Thymus (tissue), 11 donors: Measurements from ENCODE around the gene THAP11. TPM values are rescaled to one million over a fixed set of nuclear protein-coding genes. Genes with fewer than 3 reads are reported as not detected.
"Not testable (repeated sequence)": the region's sequence is repeated elsewhere in the genome, so short reads cannot be mapped to it uniquely, and the experiment has no call there.

Experiments used
- DNase-seq, 9 donors: peaks; one replicate each; pipeline ENCODE4 v3.0.0-alpha.2; 2013; ENCODE audit warnings: low spot score in 9 of 9, low read depth in 6 of 9, missing footprints in 1 of 9
- H3K27ac ChIP-seq, 2 donors: one replicate each; pipeline ENCODE4 v1.5.1; 2013; ENCODE audit warnings: control low read depth in 1 of 2, low read depth in 1 of 2, low read length in 1 of 2, mild to moderate bottlenecking in 1 of 2, moderate library complexity in 1 of 2
- H3K27me3 ChIP-seq, 2 donors: one replicate each; pipeline ENCODE4 v1.5.1; 2013; ENCODE audit warnings: low read length in 1 of 2; ENCODE audit not compliant: control insufficient read depth in 2 of 2, insufficient read depth in 1 of 2
- H3K36me3 ChIP-seq, 2 donors: one replicate each; pipeline ENCODE4 v1.5.1; 2013; ENCODE audit warnings: low read length in 1 of 2, mild to moderate bottlenecking in 1 of 2, moderate library complexity in 1 of 2; ENCODE audit not compliant: control insufficient read depth in 2 of 2, insufficient read depth in 2 of 2
- H3K4me1 ChIP-seq, 2 donors: one replicate each; pipeline ENCODE4 v1.5.1; 2013; ENCODE audit warnings: low read length in 2 of 2; ENCODE audit not compliant: control insufficient read depth in 2 of 2, insufficient read depth in 2 of 2
- H3K4me3 ChIP-seq, 2 donors: one replicate each; pipeline ENCODE4 v1.5.1; 2013; ENCODE audit warnings: low read length in 2 of 2, control low read depth in 1 of 2, mild to moderate bottlenecking in 1 of 2
- H3K9me3 ChIP-seq, 2 donors: one replicate each; pipeline ENCODE4 v1.5.1; 2013; ENCODE audit warnings: low read length in 1 of 2, mild to moderate bottlenecking in 1 of 2; ENCODE audit not compliant: control insufficient read depth in 2 of 2, insufficient read depth in 1 of 2
- WGBS: extraction: QIAGEN DNeasy Blood & Tissue Kit; methylation state at CpG from one replicate; pipeline ENCODE4 v1.1.7; 2013; 5-methylcytosine and 5-hydroxymethylcytosine counted together
- polyA plus RNA-seq: library from polyadenylated mRNA; stranded (reverse); fragments of 200-250 nt; gene quantifications from one replicate; pipeline ENCODE4 v1.2.3, GENCODE V29; 2013
- total RNA-seq: library from RNA; stranded (reverse); fragments of 120-200 nt; gene quantifications from one replicate; pipeline ENCODE4 v1.2.4, GENCODE V29; 2013
- donor health status: healthy.

The THAP11 gene
- total and polyA plus RNA-seq, 2 donors = 25.7 to 38.2 TPM

DNA sequence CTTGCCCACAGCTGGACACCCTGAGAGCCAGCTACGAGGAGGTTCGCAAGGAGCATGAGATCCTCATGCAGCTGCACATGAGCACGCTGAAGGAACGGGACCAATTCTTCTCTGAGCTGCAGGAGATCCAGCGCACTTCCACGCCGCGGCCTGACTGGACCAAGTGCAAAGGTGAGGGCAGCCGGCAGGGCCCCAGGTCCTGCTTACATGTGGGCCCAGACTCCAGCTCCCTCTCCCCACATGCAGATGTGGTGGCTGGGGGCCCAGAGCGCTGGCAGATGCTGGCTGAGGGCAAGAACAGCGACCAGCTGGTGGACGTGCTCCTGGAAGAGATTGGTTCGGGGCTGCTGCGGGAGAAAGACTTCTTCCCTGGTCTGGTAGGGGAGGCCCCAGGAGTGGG, 16.2 kb upstream of the THAP11 start:
- WGBS = 97% methylated on average over 14 of the region's 14 CpGs
- no peaks in the 10 kb centered on the region for H3K27me3 ChIP-seq
- no peak overlapping the region for H3K27ac ChIP-seq
- H3K9me3 ChIP-seq = peaks cover 0 to 9% of the 10 kb centered on the region in 2 donors
- H3K4me3 ChIP-seq = no peak overlapping the region
- H3K36me3 ChIP-seq = peaks cover 37 to 39% of the 10 kb centered on the region in 2 donors
- H3K4me1 ChIP-seq = no peaks in the 10 kb centered on the region
- DNase-seq = no peak

DNA sequence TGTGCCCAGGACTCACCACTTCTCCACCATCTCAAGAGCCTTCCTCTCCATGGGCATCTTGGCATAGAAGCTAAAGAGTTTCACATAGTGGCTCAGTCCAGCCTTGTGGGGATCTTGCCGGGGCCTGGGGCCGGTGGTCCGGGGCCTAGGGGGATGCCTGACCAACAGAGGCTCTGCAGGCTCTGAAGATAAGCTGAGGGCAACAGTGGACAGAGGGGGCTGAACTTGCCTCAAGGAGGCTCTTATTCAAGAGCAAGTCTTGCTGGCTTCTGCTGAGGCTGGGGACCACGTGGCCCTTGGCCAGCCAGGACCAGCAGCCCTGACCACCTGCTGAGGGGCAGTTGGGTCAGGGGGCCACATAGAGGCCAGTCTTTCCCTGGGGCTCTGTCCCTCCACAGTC, 13.5 kb upstream of the THAP11 start:
- no peak overlapping the region for H3K27ac ChIP-seq
- no peaks in the 10 kb centered on the region for H3K27me3 ChIP-seq
- DNase-seq = no peak
- H3K4me3 ChIP-seq = no peak overlapping the region
- WGBS = over 99% methylated on average over 4 of the region's 4 CpGs
- H3K4me1 ChIP-seq = peaks cover 8 to 10% of the 10 kb centered on the region in 2 donors
- peaks cover 50 to 52% of the 10 kb centered on the region in 2 donors for H3K36me3 ChIP-seq
- H3K9me3 ChIP-seq = peaks cover 0 to 9% of the 10 kb centered on the region in 2 donors

DNA sequence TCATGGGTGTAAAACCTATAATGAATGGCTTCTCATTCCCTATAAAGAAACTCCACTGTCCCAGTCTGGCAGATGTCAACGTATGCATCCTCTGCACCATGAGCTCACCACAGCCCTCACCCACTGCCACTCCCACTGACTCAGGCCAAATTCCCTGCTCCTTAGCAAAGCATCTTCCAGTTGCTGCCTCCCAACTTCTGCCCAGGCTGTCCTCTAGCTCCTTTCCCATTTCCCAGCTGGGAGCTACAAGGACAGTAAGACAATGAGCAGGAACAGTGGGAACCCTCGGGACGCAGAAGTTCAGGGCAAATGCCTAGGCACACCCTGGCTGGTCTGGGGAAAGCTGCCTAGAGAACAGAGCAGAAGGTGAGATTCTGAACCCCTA, 9.1 kb upstream of the THAP11 start:
- H3K4me3 ChIP-seq = peak overlapping the region; percentile 78 to 86
- WGBS = 13% methylated on average over 3 of the region's 3 CpGs
- H3K9me3 ChIP-seq = peaks cover 0 to 9% of the 10 kb centered on the region in 2 donors
- peaks cover 12 to 14% of the 10 kb centered on the region in 2 donors for H3K4me1 ChIP-seq
- no peak overlapping the region for H3K27ac ChIP-seq
- H3K27me3 ChIP-seq = no peaks in the 10 kb centered on the region
- H3K36me3 ChIP-seq = peaks cover 40% of the 10 kb centered on the region in 2 donors
- no peak for DNase-seq

DNA sequence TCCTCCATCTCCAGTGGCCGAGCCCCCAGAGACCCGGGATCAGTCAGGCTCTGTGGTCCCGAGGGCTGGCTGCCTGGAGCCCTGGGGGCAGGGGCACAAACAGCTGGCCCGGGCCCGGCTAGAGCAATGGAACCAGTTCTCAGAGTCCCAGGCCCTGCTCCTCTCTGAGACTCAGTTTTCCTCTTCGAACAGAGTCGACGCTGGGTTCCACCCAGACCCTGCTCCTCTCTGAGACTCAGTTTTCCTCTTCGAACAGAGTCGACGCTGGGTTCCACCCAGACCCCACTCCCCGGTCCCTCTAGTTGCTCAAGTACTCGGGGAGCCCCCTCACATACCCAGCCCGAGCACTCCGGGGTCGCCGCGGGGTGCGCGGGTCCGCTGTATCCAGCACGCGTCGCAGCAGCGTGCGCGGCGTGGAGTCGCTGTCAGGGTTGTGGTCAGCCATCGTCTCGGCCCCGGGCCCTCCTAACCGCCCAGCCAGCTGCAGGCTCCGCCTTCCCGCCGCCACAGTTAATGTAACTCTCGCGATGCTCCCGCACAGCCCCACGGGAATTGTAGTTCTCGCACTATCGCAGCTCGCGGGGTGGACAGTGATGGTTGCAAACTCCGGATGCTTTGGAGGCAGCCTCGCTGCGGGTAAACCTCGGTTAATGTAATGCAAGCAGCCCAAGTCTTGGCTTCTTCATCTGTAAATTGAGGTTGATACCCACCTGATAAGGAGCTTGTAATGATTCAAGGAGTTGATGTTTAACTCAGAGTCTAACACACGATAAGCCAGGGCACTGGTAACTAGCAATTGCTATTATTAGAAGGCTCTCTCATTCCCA, 8.5 kb upstream of the THAP11 start:
- Histone ChIP-seq H3K36me3 (peaks cover 35% of the 10 kb centered on the region in 2 donors), H3K4me1 (peaks cover 12 to 14% of the 10 kb centered on the region in 2 donors), H3K27ac (peak overlapping the region in 1 of 2 donors; percentile 72), H3K9me3 (peaks cover 0 to 8% of the 10 kb centered on the region in 2 donors), H3K4me3 (peak overlapping the region; percentile 78 to 86), H3K27me3 (no peaks in the 10 kb centered on the region)
- under 1% methylated on average over 49 of the region's 49 CpGs for WGBS
- peak; percentile 83 to 97 (median 89) for DNase-seq

DNA sequence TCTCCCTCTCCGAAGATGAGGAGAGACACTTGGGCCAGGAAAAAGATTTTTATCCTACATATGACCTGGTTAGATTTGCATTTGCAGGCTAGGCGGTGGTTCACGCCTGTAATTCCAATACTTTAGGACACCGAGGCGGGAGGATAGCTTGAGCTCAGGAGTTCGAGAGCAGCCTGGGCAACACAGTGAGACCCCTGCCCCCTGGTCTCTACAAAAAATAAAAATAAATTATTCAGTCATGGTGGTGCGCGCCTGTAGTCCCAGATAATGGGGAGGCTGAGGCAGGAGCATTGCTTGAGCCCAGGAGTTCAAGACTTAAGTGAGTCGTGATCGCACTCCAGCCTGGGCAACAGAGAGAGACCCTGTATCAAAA, 7.9 kb upstream of the THAP11 start:
- Histone ChIP-seq H3K4me3 (peak overlapping the region; percentile 78 to 86), H3K36me3 (peaks cover 29% of the 10 kb centered on the region in 2 donors), H3K27ac (no peak overlapping the region), H3K4me1 (peaks cover 12 to 14% of the 10 kb centered on the region in 2 donors), H3K27me3 (no peaks in the 10 kb centered on the region), H3K9me3 (peaks cover 0 to 2% of the 10 kb centered on the region in 2 donors)
- DNase-seq = no peak
- 88% methylated on average over 10 of the region's 10 CpGs for WGBS

DNA sequence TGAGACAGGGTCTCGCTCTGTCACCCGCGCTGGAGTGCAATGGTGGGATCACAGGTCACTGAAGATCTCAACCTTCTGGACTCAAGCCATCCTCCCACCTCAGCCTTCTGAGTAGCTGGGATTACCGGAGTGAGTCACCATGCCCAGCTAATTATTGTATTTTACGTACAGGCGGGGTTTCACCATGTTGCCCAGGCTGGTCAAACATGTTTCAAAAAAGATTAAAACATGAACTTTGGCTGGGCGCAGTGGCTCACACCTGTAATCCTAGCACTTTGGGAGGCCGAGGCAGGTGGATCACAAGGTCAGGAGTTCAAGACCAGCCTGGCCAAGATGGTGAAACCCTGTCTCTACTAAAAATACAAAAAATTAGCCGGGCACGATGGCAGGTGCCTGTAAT, 4.9 kb upstream of the THAP11 start:
- not testable (repeated sequence) for H3K27ac ChIP-seq, H3K27me3 ChIP-seq, H3K9me3 ChIP-seq, DNase-seq, H3K4me3 ChIP-seq, H3K36me3 ChIP-seq
- whole genome bisulfite sequencing = 98% methylated on average over 10 of the region's 10 CpGs
- peaks cover 12 to 21% of the 10 kb centered on the region in 2 donors for H3K4me1 ChIP-seq

DNA sequence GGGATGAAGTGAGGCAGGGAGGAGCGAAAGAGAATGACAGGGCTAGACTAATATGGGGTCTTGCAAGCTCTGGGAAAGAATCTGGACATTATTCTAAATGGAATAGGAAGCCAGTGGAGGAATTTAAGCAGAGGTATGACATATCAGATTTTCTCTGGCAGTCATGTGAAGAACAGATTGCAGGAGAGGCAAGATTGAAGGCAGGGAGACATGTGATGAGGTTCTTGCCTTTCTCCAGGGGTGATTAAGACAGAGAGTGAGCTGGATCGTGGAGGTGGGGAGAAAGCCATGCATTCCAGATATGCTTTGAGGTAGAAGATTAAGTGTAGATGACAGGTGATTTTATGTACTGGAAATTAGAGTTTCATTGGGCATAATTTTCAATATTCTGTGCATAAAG, 4.3 kb upstream of the THAP11 start:
- DNase-seq = no peak
- WGBS = 95% methylated on average over 2 of the region's 2 CpGs
- no peak overlapping the region for H3K4me3 ChIP-seq

DNA sequence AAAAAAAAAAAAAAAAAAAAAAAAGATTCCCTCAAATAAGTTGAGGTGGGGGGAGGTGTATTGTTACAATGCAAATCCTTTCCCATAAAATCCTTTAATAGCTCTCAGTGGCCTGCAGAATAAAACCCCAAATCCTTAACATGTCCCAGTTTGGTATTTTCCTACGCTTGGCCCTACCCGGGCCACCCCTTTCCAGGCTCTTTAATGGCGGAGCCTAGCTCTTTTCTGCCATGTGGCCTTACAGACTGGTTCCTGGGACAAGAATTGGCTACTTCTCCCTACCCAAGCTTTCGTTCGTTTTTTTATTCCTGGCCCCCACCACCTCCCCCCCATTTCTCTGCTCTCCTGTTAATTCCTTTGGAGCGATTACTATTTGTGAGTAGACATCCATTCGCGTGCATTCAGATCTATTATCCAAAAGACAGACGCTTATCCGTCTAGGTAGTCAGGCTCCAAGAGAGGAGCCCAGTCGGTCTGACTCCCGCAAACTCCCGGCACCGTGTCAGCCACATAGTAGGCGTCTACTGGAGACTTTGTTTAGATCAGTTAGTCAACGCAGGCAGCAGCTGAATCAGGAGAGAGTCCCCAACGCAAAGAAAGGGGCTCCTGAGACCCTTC, 813 bp upstream of the THAP11 start:
- peak overlapping the region; percentile 67 to 93 for H3K27ac ChIP-seq
- WGBS = 77% methylated on average over 17 of the region's 17 CpGs
- H3K4me3 ChIP-seq = peak overlapping the region; percentile 76 to 77

More for the DNA sequence above, 4.3 kb upstream of the THAP11 start:
- Histone ChIP-seq H3K27ac (no peak overlapping the region), H3K27me3 (no peaks in the 10 kb centered on the region), H3K36me3 (no peaks in the 10 kb centered on the region), H3K4me1 (peaks cover 9 to 19% of the 10 kb centered on the region in 2 donors), H3K9me3 (no peaks in the 10 kb centered on the region)

More for the DNA sequence above, 813 bp upstream of the THAP11 start:
- Histone ChIP-seq H3K4me1 (peaks cover 24 to 43% of the 10 kb centered on the region in 2 donors), H3K9me3 (peaks cover 0 to 3% of the 10 kb centered on the region in 2 donors), H3K27me3 (no peaks in the 10 kb centered on the region), H3K36me3 (peaks cover 0 to 3% of the 10 kb centered on the region in 2 donors)
- no peak for DNase-seq
